GM21576 (cell line): ENCODE results near the gene TMOD4.

Experiments used
- ATAC-seq: cut with Tn5 transposase; IDR thresholded peaks from one replicate; pipeline ENCODE4 v1.9.1; 2021; ENCODE audit warnings: mild to moderate bottlenecking, moderate library complexity; ENCODE audit not compliant: unreplicated experiment

The TMOD4 gene

GRCh38 chr1:151176514-151177045 is 799 bp upstream of the TMOD4 start:
- no peak for ATAC-seq

- no peak for ATAC-seq
These were observed 590 bp downstream of the TMOD4 start for GRCh38 chr1:151175041-151175741.

GRCh38 chr1:151171190-151171589 is 4.6 kb downstream of the TMOD4 start:
- ATAC-seq, result no peak

GRCh38 chr1:151167116-151167515 is 8.7 kb downstream of the TMOD4 start:
- ATAC-seq, result no peak

- no peak for ATAC-seq
These were observed 9.2 kb downstream of the TMOD4 start for GRCh38 chr1:151166505-151166956.

- peak; percentile 81 for ATAC-seq
These were observed 9.9 kb downstream of the TMOD4 start, which contains the start of the genes LYSMD1 and SCNM1 for GRCh38 chr1:151165738-151166504. Gene LYSMD1, minus strand, starts transcription at chr1:151165902. Its CDS starts 644 bp downstream, at chr1:151165258. Gene SCNM1, plus strand, starts transcription at chr1:151166144. Its CDS starts 9 bp downstream, at chr1:151166153.

- no peak for ATAC-seq
These were observed 10.5 kb downstream of the TMOD4 start for GRCh38 chr1:151165281-151165737.

GRCh38 chr1:151164732-151165280 is 11.0 kb downstream of the TMOD4 start:
- ATAC-seq, result no peak

GRCh38 chr1:151159373-151159772 is 16.4 kb downstream of the TMOD4 start:
- no peak for ATAC-seq

- ATAC-seq, result no peak
These were observed 17.0 kb downstream of the TMOD4 start for GRCh38 chr1:151158751-151159251.

- ATAC-seq, result no peak
These were observed 17.5 kb downstream of the TMOD4 start for GRCh38 chr1:151158326-151158725.

GRCh38 chr1:151157067-151157531 is 18.7 kb downstream of the TMOD4 start:
- ATAC-seq, result no peak

GRCh38 chr1:151156515-151156819 is 19.3 kb downstream of the TMOD4 start, which contains the start of gene TNFAIP8L2:
Gene TNFAIP8L2, plus strand, starts transcription at chr1:151156649. Its CDS starts 2,049 bp downstream, at chr1:151158698.
- peak; percentile 73 for ATAC-seq

- ATAC-seq, result no peak
These were observed 28.1 kb downstream of the TMOD4 start for GRCh38 chr1:151147665-151148064.

GRCh38 chr1:151147132-151147503 is 28.7 kb downstream of the TMOD4 start:
- ATAC-seq, result no peak

GRCh38 chr1:151146412-151147131 is 29.2 kb downstream of the TMOD4 start, which contains the start of gene SEMA6C:
Gene SEMA6C, minus strand, starts transcription at chr1:151146631. Its CDS starts 4,010 bp downstream, at chr1:151142621.
- ATAC-seq, result peak; percentile 98

- peak; percentile 7 for ATAC-seq
These were observed 29.7 kb downstream of the TMOD4 start for GRCh38 chr1:151146072-151146411.

- ATAC-seq, result no peak
These were observed 30.3 kb downstream of the TMOD4 start for GRCh38 chr1:151145304-151146071.

- ATAC-seq, result no peak
These were observed 31.1 kb downstream of the TMOD4 start for GRCh38 chr1:151144474-151145303.
